Left ventricle myocardium inferior (tissue), 1 donor: ENCODE measurements around the gene ZNF184. TPM values are rescaled to one million over a fixed set of nuclear protein-coding genes. Genes with fewer than 3 reads are reported as not detected.
A peak's percentile ranks its signal among the peaks of the same experiment; 100 is the strongest.

Experiments used
- DNase-seq: peaks from one replicate; pipeline ENCODE4 v3.0.0-alpha.2; 2020
- H3K27ac ChIP-seq: fragments of 200-600 bp; replicated peaks from 2 replicates; pipeline ENCODE4 v1.8.0; 2021
- H3K27me3 ChIP-seq: fragments of 200-600 bp; 2 replicates; pipeline ENCODE4 v1.8.0; 2021; ENCODE audit warnings: low read depth
- H3K36me3 ChIP-seq: fragments of 200-600 bp; 2 replicates; pipeline ENCODE4 v1.8.0; 2021
- H3K4me1 ChIP-seq: fragments of 200-600 bp; 2 replicates; pipeline ENCODE4 v1.8.0; 2021
- H3K4me3 ChIP-seq: fragments of 200-600 bp; 2 replicates; pipeline ENCODE4 v1.8.0; 2021; ENCODE audit warnings: mild to moderate bottlenecking, moderate library complexity
- H3K9me3 ChIP-seq: fragments of 200-600 bp; replicated peaks from 2 replicates; pipeline ENCODE4 v1.8.0; 2021
- intact Hi-C: fragments of 100-400 bp; cut with micrococcal nuclease; formaldehyde crosslinking; loops from one replicate; pipeline ENCODE4 v1.11.0; 2022
- total RNA-seq: library from RNA; stranded (reverse); fragmentation: NEBNext Ultra II Directional; extraction: Animal tissue kit (Norgen Biotek cat#: 25700); gene quantifications from one replicate; pipeline ENCODE4 v1.2.1, GENCODE V29; 2021
- TF ChIP-seq, protein P1 (sequence below): fragments of 200-600 bp; IDR thresholded peaks from 2 replicates; pipeline ENCODE4 v1.8.0; 2021; ENCODE audit warnings: antibody characterized with exemption, mild to moderate bottlenecking, borderline replicate concordance
- donor health status: DM: no; HTN: yes; CAD: no; lungs with severe emphysema.

The ZNF184 gene
- total RNA-seq, 1 donor from 2014 or later, result 3.2 TPM

- Histone ChIP-seq H3K9me3 (no peaks in the 10 kb centered on the region), H3K4me3 (peak overlapping the region; percentile 38), H3K36me3 (no peaks in the 10 kb centered on the region), H3K27ac (no peak overlapping the region), H3K27me3 (peaks cover 64% of the 10 kb centered on the region), H3K4me1 (peaks cover 13% of the 10 kb centered on the region)
- DNase-seq, result no peak
- TF ChIP-seq, protein P1, sequence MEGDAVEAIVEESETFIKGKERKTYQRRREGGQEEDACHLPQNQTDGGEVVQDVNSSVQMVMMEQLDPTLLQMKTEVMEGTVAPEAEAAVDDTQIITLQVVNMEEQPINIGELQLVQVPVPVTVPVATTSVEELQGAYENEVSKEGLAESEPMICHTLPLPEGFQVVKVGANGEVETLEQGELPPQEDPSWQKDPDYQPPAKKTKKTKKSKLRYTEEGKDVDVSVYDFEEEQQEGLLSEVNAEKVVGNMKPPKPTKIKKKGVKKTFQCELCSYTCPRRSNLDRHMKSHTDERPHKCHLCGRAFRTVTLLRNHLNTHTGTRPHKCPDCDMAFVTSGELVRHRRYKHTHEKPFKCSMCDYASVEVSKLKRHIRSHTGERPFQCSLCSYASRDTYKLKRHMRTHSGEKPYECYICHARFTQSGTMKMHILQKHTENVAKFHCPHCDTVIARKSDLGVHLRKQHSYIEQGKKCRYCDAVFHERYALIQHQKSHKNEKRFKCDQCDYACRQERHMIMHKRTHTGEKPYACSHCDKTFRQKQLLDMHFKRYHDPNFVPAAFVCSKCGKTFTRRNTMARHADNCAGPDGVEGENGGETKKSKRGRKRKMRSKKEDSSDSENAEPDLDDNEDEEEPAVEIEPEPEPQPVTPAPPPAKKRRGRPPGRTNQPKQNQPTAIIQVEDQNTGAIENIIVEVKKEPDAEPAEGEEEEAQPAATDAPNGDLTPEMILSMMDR, result no peak
- intact Hi-C loops, result loop anchor here (5.0 to 10.0 kb wide), 3 partner anchors 240 to 377 kb away; a partner anchor contains a TSS
Observed at GRCh38 chr6:27514906-27515495, 42.1 kb upstream of the ZNF184 start.

GRCh38 chr6:27512525-27512924 lies 39.6 kb upstream of the ZNF184 start:
- no peaks in the 10 kb centered on the region for H3K36me3 ChIP-seq
- H3K4me1 ChIP-seq, result no peaks in the 10 kb centered on the region
- H3K27ac ChIP-seq, result no peak overlapping the region
- H3K9me3 ChIP-seq, result no peaks in the 10 kb centered on the region
- no peak overlapping the region for H3K4me3 ChIP-seq
- intact Hi-C loops, result loop anchor here (10.0 kb wide), 2 partner anchors 242 to 338 kb away; no protein-coding TSS in a partner anchor
- DNase-seq, result no peak
- H3K27me3 ChIP-seq, result peaks cover 80% of the 10 kb centered on the region
- TF ChIP-seq, protein P1, result no peak

DNA sequence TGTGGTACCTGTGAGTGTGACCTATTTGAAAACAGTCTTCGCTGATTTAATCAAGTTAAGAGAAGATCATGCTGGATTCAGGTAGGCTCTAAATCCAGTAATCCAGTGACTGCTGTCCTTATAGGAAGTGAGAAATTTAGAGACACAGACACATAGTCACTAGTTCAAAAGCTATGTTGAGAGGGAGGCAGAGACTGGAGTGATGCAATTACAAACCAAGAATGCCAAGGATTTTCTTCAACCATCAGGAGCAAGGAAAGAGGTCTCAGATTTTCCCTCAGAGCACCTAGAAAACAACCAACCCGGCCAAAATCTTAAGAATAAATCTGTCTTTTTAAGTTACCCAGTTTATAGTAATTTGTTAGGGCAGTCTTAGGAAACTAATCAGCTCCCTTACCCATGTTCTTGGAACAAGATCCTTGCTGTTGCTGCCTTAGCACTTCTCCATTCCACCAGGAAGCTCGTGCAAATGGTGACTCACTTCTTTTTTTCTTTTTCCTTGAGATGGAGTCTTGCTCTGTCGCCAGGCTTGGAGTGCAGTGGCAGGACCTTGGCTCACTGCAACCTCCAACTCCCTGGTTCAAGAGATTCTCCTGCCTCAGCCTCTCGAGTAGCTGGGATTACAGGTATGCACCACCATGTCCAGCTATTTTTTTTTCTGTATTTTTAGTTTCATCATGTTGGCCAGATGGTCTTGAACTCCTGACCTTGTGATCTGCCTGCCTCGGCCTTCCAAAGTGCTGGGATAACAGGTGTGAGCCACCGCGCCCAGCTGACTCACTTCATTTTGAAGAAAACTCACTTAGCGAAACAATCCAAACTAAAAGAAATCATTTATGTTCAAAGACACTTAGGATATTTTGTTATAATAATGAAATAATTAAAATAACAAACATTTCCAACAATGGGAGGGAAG lies 34.4 kb upstream of the ZNF184 start:
- H3K27ac ChIP-seq, result no peak overlapping the region

DNA sequence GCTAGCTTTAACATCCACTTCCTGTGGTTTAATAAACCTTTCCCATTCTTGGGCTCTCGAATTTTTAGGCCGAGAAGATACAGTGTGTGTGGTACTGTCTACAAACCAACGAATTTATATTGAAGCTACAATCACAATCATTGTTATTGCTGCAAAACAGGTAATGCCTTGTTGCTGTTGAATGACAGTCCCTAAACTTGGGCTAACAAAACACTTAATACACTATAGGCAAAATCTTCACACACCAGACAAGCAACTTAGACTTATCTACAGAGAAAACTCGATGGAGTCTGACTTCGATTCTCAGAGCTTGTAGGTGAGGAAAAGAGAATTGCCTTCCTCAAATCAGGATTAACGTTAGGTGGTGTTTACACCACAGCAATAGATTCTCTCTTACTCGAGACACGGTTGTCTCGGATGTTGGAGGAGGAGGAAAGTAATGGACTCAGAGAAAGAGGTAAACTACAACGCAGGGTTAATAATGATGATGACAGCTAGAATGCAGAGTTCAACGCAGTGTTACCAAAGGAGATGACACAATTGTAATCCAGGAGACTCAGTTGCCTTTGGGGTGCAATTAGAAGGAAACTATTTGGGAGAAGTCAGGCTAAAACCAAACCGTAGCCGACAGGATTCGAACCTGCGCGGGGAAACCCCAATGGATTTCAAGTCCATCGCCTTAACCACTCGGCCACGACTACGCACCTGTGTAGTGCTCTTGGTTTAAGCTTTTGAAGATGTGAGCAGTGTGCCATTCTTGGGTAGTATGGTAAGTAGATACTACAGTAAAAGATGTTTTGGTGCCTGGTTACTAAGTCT lies 32.5 kb upstream of the ZNF184 start:
- Histone ChIP-seq H3K27ac (no peak overlapping the region), H3K27me3 (peaks cover 20% of the 10 kb centered on the region), H3K4me3 (no peak overlapping the region), H3K36me3 (no peaks in the 10 kb centered on the region), H3K4me1 (peaks cover 18% of the 10 kb centered on the region), H3K9me3 (no peaks in the 10 kb centered on the region)
- intact Hi-C loops, result no loop called here
- no peak for DNase-seq
- TF ChIP-seq, protein P1, result no peak

More for the DNA sequence above, 34.4 kb upstream of the ZNF184 start:
- Histone ChIP-seq H3K36me3 (no peaks in the 10 kb centered on the region), H3K9me3 (no peaks in the 10 kb centered on the region), H3K27me3 (peaks cover 39% of the 10 kb centered on the region), H3K4me1 (peaks cover 15% of the 10 kb centered on the region), H3K4me3 (no peak overlapping the region)
- intact Hi-C loops, result no loop called here
- TF ChIP-seq, protein P1, result no peak
- DNase-seq, result no peak

DNA sequence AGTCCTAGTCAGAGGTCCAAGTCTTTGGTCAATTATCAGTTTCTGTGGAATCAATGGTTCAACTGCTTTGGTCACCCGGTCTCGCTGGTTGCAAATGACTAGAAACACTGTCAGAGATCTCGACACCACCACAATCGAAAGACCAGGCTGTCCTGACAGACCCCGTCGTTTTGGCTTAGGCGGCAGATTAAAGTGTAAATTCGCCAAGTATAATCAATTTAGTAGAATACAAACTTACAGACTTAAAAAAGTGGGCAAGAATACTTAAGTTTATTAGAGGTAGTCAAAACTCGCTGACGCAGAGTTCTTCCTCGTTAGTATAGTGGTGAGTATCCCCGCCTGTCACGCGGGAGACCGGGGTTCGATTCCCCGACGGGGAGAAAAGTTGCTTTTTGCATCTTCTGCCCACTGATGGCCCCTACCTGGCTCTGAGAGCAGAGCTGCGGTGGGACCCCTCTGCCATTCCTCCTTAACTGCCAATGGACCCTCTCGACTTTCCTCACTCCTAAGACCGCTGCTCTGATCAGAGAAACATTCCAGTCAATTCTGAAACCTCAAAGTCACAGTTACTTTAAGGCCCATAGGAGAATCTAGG lies 30.6 kb upstream of the ZNF184 start:
- Histone ChIP-seq H3K4me1 (peaks cover 18% of the 10 kb centered on the region), H3K27me3 (peaks cover 17% of the 10 kb centered on the region), H3K9me3 (no peaks in the 10 kb centered on the region), H3K4me3 (peak overlapping the region; percentile 72), H3K36me3 (no peaks in the 10 kb centered on the region), H3K27ac (peak overlapping the region; percentile 50)
- peak; percentile 47 for DNase-seq
- TF ChIP-seq, protein P1, result no peak
- intact Hi-C loops, result no loop called here
